LHCN-M2 (cell line): ENCODE data around the gene DENND6A. TPM values are rescaled to one million over a fixed set of nuclear protein-coding genes. Genes with fewer than 3 reads are reported as not detected.
"Not testable (repeated sequence)": the region's sequence is repeated elsewhere in the genome, so short reads cannot be mapped to it uniquely, and the experiment has no call there.

ENCODE experiments used
- DNase-seq: peaks from one replicate; pipeline ENCODE4 v3.0.0-alpha.2; 2012; ENCODE audit warnings: low read depth
- total RNA-seq: library from RNA; depleted of rRNA; stranded (reverse); fragments of >200 nt; gene quantifications from 2 replicates; pipeline ENCODE4 v1.2.3, GENCODE V29; 2014

Gene DENND6A
- total RNA-seq, 1 experiment from 2014 or later = 14.8 TPM

GRCh38 chr3:57644740-57645139, 48.1 kb downstream of the DENND6A start:
- DNase-seq = no peak

DNA sequence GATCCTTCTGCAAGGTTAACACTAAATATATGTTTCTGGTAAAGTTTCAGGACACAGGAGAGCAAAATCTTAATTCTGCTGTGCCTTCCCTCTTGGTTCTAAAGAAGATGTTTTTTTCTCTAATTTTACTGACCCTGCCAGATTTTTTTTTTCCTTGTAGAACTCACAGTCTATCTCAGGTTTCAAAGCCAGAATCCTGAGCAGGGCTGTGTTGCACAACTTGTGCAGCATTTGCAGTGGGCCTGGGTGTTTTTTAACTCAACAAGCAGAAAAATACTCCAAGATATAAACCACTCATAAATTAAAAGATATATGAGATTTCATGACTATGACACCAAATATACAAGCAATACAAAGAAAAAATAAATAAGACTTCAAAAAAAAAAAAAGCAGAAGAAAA, 55.5 kb downstream of the DENND6A start:
- peak; percentile 9 for DNase-seq

- not testable (repeated sequence) for DNase-seq
Observed at GRCh38 chr3:57634259-57634658, 58.6 kb downstream of the DENND6A start.

DNA sequence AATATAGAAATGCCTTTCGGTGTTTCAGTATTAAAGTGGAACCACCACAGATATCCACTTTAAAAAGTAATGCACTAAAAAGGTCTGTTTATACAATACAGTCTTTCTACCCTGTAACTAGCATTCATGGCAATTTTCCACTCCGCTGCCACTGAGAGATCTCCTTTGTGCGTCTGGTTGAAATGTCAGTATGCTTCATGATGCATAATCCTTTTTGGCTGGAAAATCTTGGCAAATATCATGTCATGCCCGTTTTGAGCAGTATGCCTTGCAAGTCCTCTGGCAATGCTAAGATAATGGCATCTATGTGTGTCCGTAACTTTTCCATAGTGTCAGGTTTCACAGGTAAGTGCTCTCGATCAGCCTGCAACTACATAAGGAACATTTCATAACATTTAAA, 64.9 kb downstream of the DENND6A start:
- no peak for DNase-seq

- no peak for DNase-seq
Observed at GRCh38 chr3:57624801-57625200, 68.1 kb downstream of the DENND6A start.

DNA sequence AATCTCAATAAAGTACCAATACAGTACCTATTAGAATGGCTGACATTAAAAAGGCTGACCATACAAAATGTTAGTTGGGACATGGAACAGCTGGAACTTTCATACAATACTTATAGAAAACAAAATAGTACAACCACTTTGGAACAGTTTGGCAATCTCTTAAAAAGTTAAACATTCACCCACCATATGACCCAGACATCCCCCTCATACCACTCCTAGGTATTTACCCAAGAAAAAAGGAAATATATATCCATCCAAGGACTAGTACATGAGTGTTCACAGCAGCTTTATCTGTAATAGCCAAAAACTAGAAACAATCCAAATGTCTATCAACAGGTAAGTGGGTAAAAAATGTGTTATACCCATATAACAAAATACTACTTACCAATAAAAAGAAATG, 70.5 kb downstream of the DENND6A start:
- no peak for DNase-seq

DNA sequence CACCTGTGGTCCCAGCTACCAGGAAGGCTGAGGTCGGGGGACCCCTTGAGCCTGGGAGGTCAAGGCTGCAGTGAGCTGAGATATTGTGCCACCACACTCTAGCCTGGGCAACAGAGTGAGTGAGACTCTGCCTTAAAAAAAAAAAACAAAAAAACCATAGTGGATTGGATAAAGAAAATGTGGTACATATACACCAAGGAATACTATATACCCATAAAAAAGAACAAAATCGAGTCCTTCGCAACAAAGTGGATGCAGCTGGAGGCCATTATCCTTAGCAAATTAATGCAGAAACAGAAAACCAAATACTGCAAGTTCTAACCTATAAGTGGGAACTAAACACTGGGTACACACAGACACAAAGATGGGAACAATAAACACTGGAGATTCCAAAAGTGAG, 75.1 kb downstream of the DENND6A start:
- no peak for DNase-seq

- no peak for DNase-seq
Observed at GRCh38 chr3:57616233-57616632, 76.6 kb downstream of the DENND6A start.

DNA sequence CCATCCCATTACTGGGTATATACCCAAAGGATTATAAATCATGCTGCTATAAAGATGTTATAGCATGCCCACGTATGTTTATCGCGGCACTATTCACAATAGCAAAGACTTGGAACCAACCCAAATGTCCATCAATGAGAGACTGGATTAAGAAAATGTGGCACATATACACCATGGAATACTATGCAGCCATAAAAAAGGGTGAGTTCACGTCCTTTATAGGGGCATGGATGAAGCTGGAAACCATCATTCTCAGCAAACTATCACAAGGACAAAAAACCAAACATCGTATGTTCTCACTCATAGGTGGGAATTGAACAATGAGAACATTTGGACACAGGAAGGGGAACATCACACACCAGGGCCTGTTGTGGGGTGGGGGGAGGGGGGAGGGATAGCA, 81.0 kb downstream of the DENND6A start:
- DNase-seq = not testable (repeated sequence)

DNA sequence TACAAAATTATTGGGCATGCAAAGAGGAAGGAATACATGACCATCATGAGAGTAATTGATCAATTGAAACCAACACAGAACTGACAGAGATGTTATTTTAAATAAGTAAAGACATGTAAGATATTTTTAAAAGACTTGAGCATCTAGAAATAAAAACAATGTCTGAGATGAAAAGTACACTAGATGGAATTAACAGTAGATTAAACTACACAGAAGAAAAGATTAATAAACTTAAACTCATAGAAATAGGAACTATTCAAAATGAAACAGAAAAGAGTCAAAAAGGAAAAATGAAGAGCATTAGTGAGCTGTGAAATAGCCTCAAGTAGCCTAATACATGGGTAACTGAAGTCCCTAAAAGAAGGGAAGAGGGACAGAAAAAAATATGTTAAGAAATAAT, 87.2 kb downstream of the DENND6A start:
- no peak for DNase-seq

GRCh38 chr3:57604971-57605370, 87.9 kb downstream of the DENND6A start:
- DNase-seq = no peak

- no peak for DNase-seq
Observed at GRCh38 chr3:57600195-57600594, 92.7 kb downstream of the DENND6A start.

- DNase-seq = no peak
Observed at GRCh38 chr3:57598765-57599360, 94.0 kb downstream of the DENND6A start.

- DNase-seq = peak; percentile 99
Observed at GRCh38 chr3:57597127-57597923, 95.6 kb downstream of the DENND6A start, which contains the start of gene ARF4. ARF4 (minus strand) TSS chr3:57597344; CDS start chr3:57597140, 204 bp downstream.

GRCh38 chr3:57596495-57597126, 96.3 kb downstream of the DENND6A start:
- DNase-seq = peak; percentile 81

DNA sequence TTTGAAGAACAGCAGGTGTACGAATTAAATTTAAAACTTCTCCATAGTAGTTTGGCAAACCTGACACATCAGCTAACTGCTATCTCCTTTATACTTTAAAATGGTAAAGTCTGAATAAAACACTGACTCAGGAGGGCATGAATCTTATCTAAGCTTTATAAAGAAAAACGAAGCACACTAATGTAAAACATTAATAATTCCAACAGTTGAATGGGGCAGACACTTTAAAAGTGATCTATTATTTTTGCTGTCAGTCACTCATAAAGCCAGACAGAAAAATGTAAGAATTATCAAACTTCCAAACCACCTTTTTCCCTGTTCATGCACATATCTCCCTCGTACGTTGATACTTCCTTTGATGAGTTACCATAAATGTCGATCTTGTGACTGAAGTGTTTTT, 98.3 kb downstream of the DENND6A start:
- no peak for DNase-seq

DNA sequence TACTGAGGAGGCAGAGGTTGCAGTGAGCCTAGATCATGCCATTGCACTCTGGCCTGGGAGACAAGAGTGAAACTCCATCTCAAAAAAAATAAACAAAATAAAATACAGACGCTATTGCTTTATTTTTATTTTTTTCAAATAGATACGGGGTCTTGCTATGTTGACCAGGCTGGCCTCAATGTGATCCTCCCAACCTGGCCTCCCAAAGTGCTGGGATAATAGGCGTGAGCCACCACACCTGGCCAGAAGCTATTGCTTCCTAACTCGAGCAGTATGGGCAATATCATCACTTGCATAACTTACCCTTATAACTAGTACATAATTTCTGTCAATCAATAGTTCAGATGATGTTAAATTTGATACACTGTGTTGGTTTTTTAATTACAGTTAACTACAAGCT, 98.7 kb downstream of the DENND6A start:
- no peak for DNase-seq

GRCh38 chr3:57592306-57592705, 100.6 kb downstream of the DENND6A start:
- DNase-seq = no peak

GRCh38 chr3:57587905-57588304, 105.0 kb downstream of the DENND6A start:
- no peak for DNase-seq

DNA sequence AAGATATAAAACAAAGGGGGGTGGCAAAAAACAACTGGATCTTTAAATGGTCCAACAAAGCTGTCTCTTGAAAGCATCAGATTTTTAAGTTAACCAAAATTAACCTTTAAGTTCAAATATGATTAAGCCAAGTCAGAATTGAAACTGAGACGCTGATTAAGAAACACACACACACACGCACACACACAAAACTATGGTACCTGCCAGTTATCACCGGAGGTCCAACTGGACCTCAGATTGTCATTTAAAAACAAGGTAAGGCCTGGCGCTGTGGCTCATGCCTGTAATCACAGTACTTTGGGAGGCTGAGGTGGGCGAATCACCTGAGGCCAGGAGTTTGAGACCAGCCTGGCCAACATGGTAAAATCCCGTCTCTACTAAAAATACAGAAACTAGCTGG, 106.1 kb downstream of the DENND6A start:
- no peak for DNase-seq

GRCh38 chr3:57583544-57583943, 109.3 kb downstream of the DENND6A start:
- no peak for DNase-seq

GRCh38 chr3:57582474-57583168, 110.3 kb downstream of the DENND6A start:
- DNase-seq = no peak
